Left colon (tissue), 2 donors: Measurements from ENCODE around the gene TMC3. TPM values are rescaled to one million over a fixed set of nuclear protein-coding genes. Genes with fewer than 3 reads are reported as not detected.

Experiments
- ATAC-seq: fragments of 200-7000 bp; cut with Tn5 transposase; one replicate; pipeline ENCODE4 v1.9.1; 2020; ENCODE audit warnings: mild to moderate bottlenecking, moderate library complexity
- DNase-seq, 2 donors: peaks; one replicate each; pipeline ENCODE4 v3.0.0-alpha.2; 2020
- intact Hi-C, 2 donors: fragments of 100-400 bp; cut with DNase I in 1 of 2; cut with micrococcal nuclease in 1 of 2; formaldehyde crosslinking; loops; one replicate each; pipeline versions ENCODE4 v1.11.2 to v1.14.0; 2022; cut with DNase I, micrococcal nuclease
- total RNA-seq, 2 donors: library from RNA; stranded (reverse); fragmentation: NEBNext Ultra II Directional; extraction: Animal tissue kit (Norgen Biotek cat#: 25700); gene quantifications; one replicate each; pipeline ENCODE4 v1.2.1, GENCODE V29; 2021
- donor health status: DM: no; HTN: no; CAD: no.
- donor health status: DM: yes; HTN: yes; CAD: no.

The TMC3 gene
- total RNA-seq, 2 donors from 2014 or later, result not detected

DNA sequence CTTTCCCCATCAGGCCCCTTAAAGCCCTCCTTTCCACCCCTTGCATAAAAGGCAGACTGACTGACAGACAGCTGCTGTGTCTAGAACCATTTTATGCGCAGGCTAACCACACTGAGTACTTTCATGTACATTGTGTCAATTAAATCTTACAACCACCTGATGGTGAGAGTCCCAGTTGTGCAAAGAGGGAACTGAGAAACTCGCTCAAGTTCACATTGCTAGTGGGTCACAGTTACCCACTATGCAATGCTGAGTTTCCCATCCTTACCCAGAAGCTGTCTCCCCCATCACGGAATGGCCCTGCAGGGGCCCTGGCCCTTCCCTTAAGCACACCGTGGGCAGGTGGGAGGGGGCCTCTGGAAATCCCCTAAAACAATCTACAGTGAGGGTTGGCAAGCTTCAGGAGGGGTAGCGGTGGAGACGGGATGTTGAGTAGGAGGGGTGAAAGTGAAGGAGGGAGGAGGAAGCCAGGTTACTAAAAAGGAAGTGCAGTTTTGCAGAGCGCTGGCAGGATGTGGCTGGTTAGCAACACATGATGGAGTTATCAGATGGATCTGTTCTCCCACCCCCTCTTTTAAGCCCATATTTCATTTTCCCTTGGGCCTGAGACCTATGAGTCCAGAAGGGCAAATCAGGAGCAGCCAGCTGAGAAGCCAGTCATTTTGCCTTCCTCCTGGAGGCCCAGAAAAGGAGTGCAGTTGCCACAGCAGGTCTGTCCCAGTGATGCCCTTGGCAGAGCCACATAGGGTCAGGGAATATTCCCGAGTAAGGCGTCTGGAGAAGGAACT, 80.1 kb downstream of the TMC3 start:
- intact Hi-C loops, result no loop called here
- DNase-seq (peak; percentile 53 to 57), ATAC-seq (peak; percentile 34)

GRCh38 chr15:81292523-81293001, 81.5 kb downstream of the TMC3 start:
- ATAC-seq (no peak), DNase-seq (peak; percentile 44 to 55)
- intact Hi-C loops, result no loop called here

- DNase-seq, result no peak
- intact Hi-C loops, result no loop called here
Measured at GRCh38 chr15:81291916-81292522, 82.0 kb downstream of the TMC3 start.

GRCh38 chr15:81289910-81290309, 84.1 kb downstream of the TMC3 start:
- DNase-seq, result no peak
- ATAC-seq, result no peak
- intact Hi-C loops, result loop anchor here in 1 of 2 donors (10.0 kb wide), 1 partner anchor 105 kb away; no protein-coding TSS in a partner anchor

More at GRCh38 chr15:81291916-81292522, 82.0 kb downstream of the TMC3 start:
- no peak for ATAC-seq

DNA sequence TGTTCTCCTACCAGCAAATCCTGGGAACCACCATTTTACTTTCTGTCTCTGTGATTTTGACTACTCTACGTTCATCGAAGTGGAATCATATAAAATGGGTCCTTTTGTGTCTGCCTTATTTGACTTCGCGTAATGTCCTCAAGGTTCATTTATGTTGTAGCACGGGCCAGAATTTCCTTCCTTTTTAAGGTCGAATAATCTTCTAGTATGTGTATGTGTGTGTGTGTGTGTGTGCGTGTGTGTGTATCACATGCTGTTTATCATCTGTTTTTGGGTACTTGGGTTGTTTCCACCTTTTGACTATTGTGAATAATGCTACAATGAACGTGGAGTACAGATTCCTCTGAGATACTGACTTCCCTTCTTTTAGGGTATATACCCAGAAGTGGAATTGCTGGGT, 85.4 kb downstream of the TMC3 start:
- ATAC-seq (no peak), DNase-seq (no peak)
- intact Hi-C loops, result loop anchor here in 1 of 2 donors (10.0 kb wide), 1 partner anchor 106 kb away; no protein-coding TSS in a partner anchor

DNA sequence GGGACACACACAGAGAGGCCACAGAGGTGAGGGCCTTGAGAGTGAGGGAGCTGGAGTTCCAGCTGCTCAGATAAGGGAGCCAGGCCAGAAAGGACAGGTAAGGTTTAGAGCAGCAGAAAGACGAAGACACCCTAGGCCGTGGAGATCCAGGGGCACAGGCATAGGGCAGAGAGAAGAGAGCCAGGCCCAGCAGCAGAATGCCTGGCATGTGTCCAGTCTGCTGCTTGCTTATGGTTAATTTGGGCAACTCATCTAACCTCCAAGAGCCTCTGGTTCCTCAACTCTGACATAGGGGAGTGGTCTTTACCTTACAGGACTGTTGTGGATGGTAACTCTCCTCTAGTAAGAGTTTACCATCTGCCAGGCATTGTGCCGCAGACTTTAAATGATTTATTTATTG, 86.0 kb downstream of the TMC3 start:
- no peak for DNase-seq
- intact Hi-C loops, result loop anchor here in 1 of 2 donors (10.0 kb wide), 1 partner anchor 107 kb away; no protein-coding TSS in a partner anchor
- no peak for ATAC-seq

GRCh38 chr15:81286621-81287121, 87.3 kb downstream of the TMC3 start:
- intact Hi-C loops, result loop anchor here in 1 of 2 donors (10.0 kb wide), 1 partner anchor 108 kb away; no protein-coding TSS in a partner anchor
- no peak for ATAC-seq

GRCh38 chr15:81285461-81285860, 88.6 kb downstream of the TMC3 start:
- no peak for ATAC-seq
- intact Hi-C loops, result loop anchor here in 1 of 2 donors (10.0 kb wide), 1 partner anchor 109 kb away; no protein-coding TSS in a partner anchor
- DNase-seq, result no peak

More at GRCh38 chr15:81286621-81287121, 87.3 kb downstream of the TMC3 start:
- no peak for DNase-seq

DNA sequence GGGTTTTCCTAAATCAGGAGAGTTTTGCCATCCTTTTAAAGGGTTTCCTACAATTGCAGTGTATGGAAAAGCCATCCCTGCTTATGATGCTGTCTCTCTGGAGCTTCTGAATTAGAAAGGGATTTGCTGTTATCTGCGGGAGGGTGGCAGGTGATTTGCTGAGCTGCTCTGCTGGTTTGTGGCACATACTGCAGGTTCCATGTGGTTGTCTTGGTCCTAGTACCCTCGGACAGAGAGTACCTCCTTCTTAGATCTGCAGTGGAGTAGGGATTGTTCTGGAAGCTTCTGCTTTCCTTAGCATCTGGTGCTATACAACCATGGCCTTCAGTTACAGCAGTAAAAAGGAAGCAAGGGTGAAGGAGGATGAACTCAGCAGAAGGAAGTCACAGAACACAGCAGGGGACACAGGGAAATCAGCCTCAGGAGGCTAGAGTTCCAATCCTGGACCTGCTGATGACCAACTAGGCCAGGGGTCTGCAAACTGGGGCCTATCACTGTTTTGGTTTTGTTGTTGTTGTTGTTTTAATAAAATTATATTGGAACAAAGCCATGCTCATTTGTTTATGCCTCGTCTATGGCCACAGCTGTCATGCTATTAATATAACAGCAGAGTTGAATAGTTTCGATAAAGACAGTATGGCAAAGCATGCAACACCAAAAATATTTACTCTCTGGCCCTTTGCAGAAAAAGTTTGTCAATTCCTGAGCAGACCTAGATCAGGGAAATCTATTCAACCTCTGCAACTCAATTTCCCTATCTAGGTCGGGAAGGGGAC, 89.6 kb downstream of the TMC3 start:
- intact Hi-C loops, result loop anchor here in 1 of 2 donors (10.0 kb wide), 1 partner anchor 110 kb away; no protein-coding TSS in a partner anchor
- ATAC-seq (no peak), DNase-seq (no peak)

- no peak for ATAC-seq
- no peak for DNase-seq
- intact Hi-C loops, result loop anchor here in 1 of 2 donors (10.0 kb wide), 1 partner anchor 112 kb away; no protein-coding TSS in a partner anchor
Measured at GRCh38 chr15:81282911-81283310, 91.1 kb downstream of the TMC3 start.

- ATAC-seq (no peak), DNase-seq (no peak)
- intact Hi-C loops, result loop anchor here in 1 of 2 donors (10.0 kb wide), 1 partner anchor 112 kb away; no protein-coding TSS in a partner anchor
Measured at GRCh38 chr15:81282606-81282895, 91.5 kb downstream of the TMC3 start.

DNA sequence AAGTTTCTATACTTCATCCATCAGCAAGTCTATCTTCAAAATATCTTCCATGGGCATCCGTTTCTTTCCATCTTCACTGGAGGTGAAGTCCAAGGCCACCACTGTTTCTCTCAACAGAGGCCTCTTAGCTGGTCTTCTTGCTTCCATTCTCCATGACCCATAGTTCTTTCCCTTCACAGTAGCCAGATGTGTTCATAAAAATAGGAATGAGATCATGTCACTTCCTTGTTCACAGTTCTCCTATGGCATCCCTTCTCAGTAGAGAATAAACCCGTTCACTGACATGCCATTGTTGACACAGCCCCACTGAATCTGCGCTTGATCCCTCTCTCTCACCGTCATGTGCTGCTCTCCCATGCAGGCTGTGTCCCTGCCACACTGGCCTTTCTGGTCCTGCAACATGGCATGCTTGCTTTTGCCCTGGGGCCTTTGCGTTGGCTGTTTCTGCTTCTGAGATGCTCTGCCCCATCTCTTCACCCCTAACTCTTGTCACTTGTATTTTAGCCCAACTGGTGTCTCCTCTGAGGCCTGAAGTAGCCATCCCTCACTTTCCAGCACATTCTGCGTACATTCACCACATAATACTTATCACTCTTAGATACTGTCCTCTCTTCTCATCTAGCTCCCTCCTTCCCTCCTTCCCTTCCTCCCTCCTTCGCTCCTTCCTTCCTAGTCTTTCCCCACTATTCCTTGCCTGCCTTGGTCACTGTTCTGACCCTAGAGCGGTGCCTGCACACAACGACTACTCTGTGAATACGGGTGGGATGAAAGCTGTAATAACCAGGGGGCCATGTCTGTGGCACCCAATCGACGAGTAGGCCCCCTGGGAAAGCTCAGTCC, 92.0 kb downstream of the TMC3 start:
- intact Hi-C loops, result loop anchor here in 1 of 2 donors (10.0 kb wide), 1 partner anchor 113 kb away; no protein-coding TSS in a partner anchor
- DNase-seq (no peak), ATAC-seq (no peak)

GRCh38 chr15:81281456-81281735, 92.6 kb downstream of the TMC3 start:
- intact Hi-C loops, result loop anchor here in 1 of 2 donors (10.0 kb wide), 1 partner anchor 113 kb away; no protein-coding TSS in a partner anchor
- ATAC-seq (no peak), DNase-seq (no peak)

Other genes starting within 250 kb of the TMC3 start
- not detected for gene CFAP161, start 239.9 kb downstream of the TMC3 start, total RNA-seq
- gene IL16, start 177.3 kb downstream of the TMC3 start, total RNA-seq, result 1 to 10 TPM; 2.1 to 9.2 TPM
- 10 to 100 TPM; 32.7 to 36.4 TPM for gene STARD5, start 50.1 kb downstream of the TMC3 start, total RNA-seq